Right lobe of liver (tissue), 6 donors: Measurements from ENCODE around the gene SMPD3. TPM values are rescaled to one million over a fixed set of nuclear protein-coding genes. Genes with fewer than 3 reads are reported as not detected.

ENCODE experiments used
- ATAC-seq, 4 donors: fragments of 200-7000 bp; cut with Tn5 transposase; one replicate each; pipeline ENCODE4 v1.9.1; 2020; ENCODE audit warnings: mild to moderate bottlenecking in 4 of 4, moderate library complexity in 4 of 4
- DNase-seq, 3 donors: peaks; one replicate each; pipeline ENCODE4 v3.0.0-alpha.2; 2020
- H3K27ac ChIP-seq, 3 donors: fragments of 200-600 bp; one replicate each; pipeline ENCODE4 v1.8.0; 2022
- H3K27me3 ChIP-seq, 2 donors: fragments of 200-600 bp; one replicate each; pipeline ENCODE4 v1.8.0; 2022
- H3K36me3 ChIP-seq, 4 donors: fragments of 200-600 bp; sonication (generic) in 1 of 4; one replicate each; pipeline versions ENCODE4 v1.5.1 to v1.8.0; 2017 to 2022; ENCODE audit warnings: control low read depth in 1 of 4
- H3K4me1 ChIP-seq, 4 donors: fragments of 200-600 bp; sonication (generic) in 1 of 4; one replicate each; pipeline versions ENCODE4 v1.5.1 to v1.8.0; 2017 to 2022; ENCODE audit warnings: control low read depth in 1 of 4
- H3K4me3 ChIP-seq, 3 donors: fragments of 200-600 bp; one replicate each; pipeline ENCODE4 v1.8.0; 2022
- H3K9me3 ChIP-seq, 4 donors: fragments of 200-600 bp; sonication (generic) in 1 of 4; one replicate each; pipeline versions ENCODE4 v1.5.1 to v1.8.0; 2017 to 2022; ENCODE audit warnings: control low read depth in 1 of 4
- CTCF ChIP-seq, 4 donors: fragments of 200-600 bp in 3 of 4; fragments of 450-650 bp in 1 of 4; IDR thresholded peaks; one replicate each; pipeline versions ENCODE4 v1.5.1 to v1.8.0; 2016 to 2022; ENCODE audit warnings: antibody characterized with exemption in 4 of 4, mild to moderate bottlenecking in 2 of 4
- POLR2A ChIP-seq: fragments of 450-650 bp; IDR thresholded peaks from one replicate; pipeline ENCODE4 v1.6.1; 2017; ENCODE audit warnings: antibody characterized with exemption, mild to moderate bottlenecking
- WGBS: methylation state at CpG from one replicate; pipeline ENCODE4 v1.1.6; 2018; ENCODE audit warnings: low coverage, low lambda C conversion rate; ENCODE audit not compliant: insufficient coverage; ENCODE audit errors: missing lambda C conversion rate; 5-methylcytosine and 5-hydroxymethylcytosine counted together
- intact Hi-C, 2 donors: fragments of 100-400 bp; cut with DNase I; formaldehyde crosslinking; loops; one replicate each; pipeline versions ENCODE4 v1.11.2 to v1.14.1; 2022
- total RNA-seq, 6 experiments: library from RNA; depleted of rRNA in 2 of 6; stranded (reverse); fragments of >200 nt in 2 of 6; fragmentation: NEBNext Ultra II Directional in 3 of 6; extraction: Animal tissue kit (Norgen Biotek cat#: 25700) in 3 of 6; gene quantifications; one replicate each; pipeline versions ENCODE4 v1.1.0 to v1.2.4, GENCODE V29; 2016 to 2023
- donor health status: DM: no; HTN: yes; CAD: no.
- donor health status: DM: no; HTN: no; CAD: no.
- donor health status: DM: no; HTN: no; CAD: no.
- donor health status: DM: no; HTN: yes; CAD: no.
- donor health status: DM: no; HTN: yes; CAD: no.

SMPD3 gene
- total RNA-seq, 6 experiments from 2014 or later: 0.18 to 27.2 (median 5.0) TPM

DNA sequence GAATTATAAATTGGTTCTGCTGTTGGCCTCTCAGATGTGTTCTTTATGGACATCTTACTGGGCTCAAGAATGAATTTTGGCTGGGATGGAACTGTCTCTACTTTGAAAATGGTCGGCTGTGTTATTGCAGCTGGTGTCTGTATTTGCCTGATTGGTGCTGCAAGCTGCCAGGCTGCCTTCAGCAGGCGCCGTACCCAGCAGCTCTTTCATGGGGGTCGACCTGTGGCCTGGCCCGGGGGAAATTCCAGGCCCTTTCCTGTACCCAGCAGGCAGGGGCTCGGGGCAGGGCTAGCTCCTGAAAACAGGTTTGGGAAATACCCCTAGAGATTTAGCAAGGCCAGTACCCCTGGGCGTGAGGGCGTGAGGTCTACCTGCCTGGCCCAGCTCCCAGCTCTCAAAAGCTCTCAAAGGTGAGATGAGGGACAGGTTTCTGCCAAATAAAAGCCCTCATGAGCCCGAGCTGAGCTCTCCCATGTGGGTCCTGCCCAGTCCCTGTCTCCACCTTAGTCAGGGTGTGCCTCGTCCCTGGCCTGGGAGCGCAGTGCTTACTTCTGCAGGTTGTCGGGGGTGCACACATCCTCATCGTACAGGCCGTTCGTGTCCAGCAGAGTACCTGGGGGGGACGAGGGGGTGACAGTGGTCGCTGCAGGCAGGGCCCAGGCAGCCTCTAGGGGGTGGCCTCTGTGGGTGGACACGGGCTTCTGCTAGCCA lies 85.2 kb downstream of the SMPD3 start:
- intact Hi-C loops: no loop called here
- H3K36me3 ChIP-seq: peaks cover 0 to 1% (median 0%) of the 10 kb centered on the region in 4 donors

GRCh38 chr16:68362262-68362913 lies 85.9 kb downstream of the SMPD3 start:
- peak in 1 of 3 donors; percentile 10 for DNase-seq
- no peak for ATAC-seq
- H3K27me3 ChIP-seq: no peaks in the 10 kb centered on the region
- no peak for TF ChIP-seq POLR2A
- no peak for TF ChIP-seq CTCF (IDR thresholded peaks at IDR 0.05)
- H3K9me3 ChIP-seq: no peaks in the 10 kb centered on the region
- H3K4me3 ChIP-seq: no peak overlapping the region
- H3K27ac ChIP-seq: no peak overlapping the region
- H3K36me3 ChIP-seq: peaks cover 0 to 8% (median 0%) of the 10 kb centered on the region in 4 donors
- WGBS: 71% methylated on average over 1 of the region's 8 CpGs
- intact Hi-C loops: no loop called here
- H3K4me1 ChIP-seq: peaks cover 0 to 7% (median 0%) of the 10 kb centered on the region in 4 donors

More for the DNA sequence above, 85.2 kb downstream of the SMPD3 start:
- Histone ChIP-seq H3K4me1 (peaks cover 0 to 13% (median 0%) of the 10 kb centered on the region in 4 donors), H3K27ac (no peak overlapping the region), H3K27me3 (no peaks in the 10 kb centered on the region), H3K4me3 (no peak overlapping the region), H3K9me3 (no peaks in the 10 kb centered on the region)
- ATAC-seq (no peak), DNase-seq (peak in 1 of 3 donors; percentile 16)
- TF ChIP-seq CTCF (IDR thresholded peaks at IDR 0.05) (no peak), POLR2A (no peak)
- WGBS: 93% methylated on average over 2 of the region's 18 CpGs

- 68% methylated on average over 9 of the region's 16 CpGs for WGBS
- ATAC-seq: no peak
Observed at GRCh38 chr16:68361485-68361884, 86.8 kb downstream of the SMPD3 start.

DNA sequence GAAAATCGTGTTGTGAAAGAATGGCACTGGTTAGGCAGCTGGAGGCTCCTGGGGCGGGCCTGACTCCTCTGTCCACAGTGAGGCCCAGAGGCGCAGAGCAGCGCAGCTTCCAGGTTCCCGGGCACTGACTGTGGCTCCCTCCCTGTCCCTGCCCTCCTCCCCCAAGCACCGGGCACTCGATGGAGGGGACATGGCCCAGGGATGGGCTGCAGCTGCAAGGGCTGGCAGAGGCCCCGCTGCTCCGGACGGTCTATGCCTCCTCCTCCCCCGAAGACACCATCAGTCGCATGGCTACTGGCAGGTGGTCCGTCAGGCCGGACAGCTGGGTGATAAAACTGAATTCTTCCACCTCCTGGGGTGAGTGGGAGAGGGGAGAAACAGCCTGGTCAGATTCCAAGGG lies 87.4 kb downstream of the SMPD3 start:
- ATAC-seq: no peak
- 60% methylated on average over 1 of the region's 14 CpGs for WGBS
- TF ChIP-seq POLR2A (no peak), CTCF (IDR thresholded peaks at IDR 0.05) (no peak)
- H3K36me3 ChIP-seq: peaks cover 0 to 15% (median 0%) of the 10 kb centered on the region in 4 donors
- no peaks in the 10 kb centered on the region for H3K4me1 ChIP-seq
- no peaks in the 10 kb centered on the region for H3K9me3 ChIP-seq
- DNase-seq: peak in 1 of 3 donors; percentile 20
- intact Hi-C loops: no loop called here
- no peaks in the 10 kb centered on the region for H3K27me3 ChIP-seq
- H3K4me3 ChIP-seq: no peak overlapping the region
- no peak overlapping the region for H3K27ac ChIP-seq

More at GRCh38 chr16:68361485-68361884, 86.8 kb downstream of the SMPD3 start:
- intact Hi-C loops: no loop called here
- Histone ChIP-seq H3K27ac (no peak overlapping the region), H3K4me1 (no peaks in the 10 kb centered on the region), H3K4me3 (no peak overlapping the region), H3K36me3 (peaks cover 0 to 13% (median 0%) of the 10 kb centered on the region in 4 donors), H3K9me3 (no peaks in the 10 kb centered on the region), H3K27me3 (no peaks in the 10 kb centered on the region)
- DNase-seq: peak in 1 of 3 donors; percentile 22
- TF ChIP-seq CTCF (IDR thresholded peaks at IDR 0.05) (no peak), POLR2A (no peak)
